ENCODE results near the gene ACSM3.
"Not testable (repeated sequence)": the region's sequence is repeated elsewhere in the genome, so short reads cannot be mapped to it uniquely, and the experiment has no call there.

The ACSM3 gene

GRCh38 chr16:20760346-20760745, 3.5 kb upstream of the ACSM3 start:
- DNase-seq (ENCODE audit: low read depth), result no peak

- DNase-seq (ENCODE audit: low read depth), result no peak
These were observed 2.6 kb upstream of the ACSM3 start for GRCh38 chr16:20761175-20761574.

GRCh38 chr16:20762404-20763123, 1.2 kb upstream of the ACSM3 start:
- DNase-seq (ENCODE audit: low read depth), result no peak

- DNase-seq (ENCODE audit: low read depth), result not testable (repeated sequence)
These were observed 634 bp downstream of the ACSM3 start for GRCh38 chr16:20764448-20764847.

GRCh38 chr16:20765732-20766131, 1.9 kb downstream of the ACSM3 start:
- no peak for DNase-seq (ENCODE audit: low read depth)

GRCh38 chr16:20766294-20766693, 2.5 kb downstream of the ACSM3 start:
- no peak for DNase-seq (ENCODE audit: low read depth)

- no peak for DNase-seq (ENCODE audit: low read depth)
These were observed 3.8 kb downstream of the ACSM3 start for GRCh38 chr16:20767577-20767976.

GRCh38 chr16:20768121-20768520, 4.3 kb downstream of the ACSM3 start:
- no peak for DNase-seq (ENCODE audit: low read depth)

GRCh38 chr16:20768818-20769217, 5.0 kb downstream of the ACSM3 start:
- DNase-seq (ENCODE audit: low read depth), result no peak

- DNase-seq (ENCODE audit: low read depth), result no peak
These were observed 9.9 kb downstream of the ACSM3 start for GRCh38 chr16:20773679-20774078.

- peak; percentile 34 for DNase-seq (ENCODE audit: low read depth)
These were observed 11.0 kb downstream of the ACSM3 start for GRCh38 chr16:20774703-20775362.

- no peak for DNase-seq (ENCODE audit: low read depth)
These were observed 17.9 kb downstream of the ACSM3 start for GRCh38 chr16:20781697-20782096.

GRCh38 chr16:20782470-20782869, 18.7 kb downstream of the ACSM3 start:
- DNase-seq (ENCODE audit: low read depth), result no peak

GRCh38 chr16:20784204-20784603, 20.4 kb downstream of the ACSM3 start:
- DNase-seq (ENCODE audit: low read depth), result no peak

- DNase-seq (ENCODE audit: low read depth), result no peak
These were observed 25.3 kb downstream of the ACSM3 start for GRCh38 chr16:20789130-20789529.

GRCh38 chr16:20791923-20792612, 28.3 kb downstream of the ACSM3 start:
- no peak for DNase-seq (ENCODE audit: low read depth)

- DNase-seq (ENCODE audit: low read depth), result no peak
These were observed 34.5 kb downstream of the ACSM3 start for GRCh38 chr16:20798364-20798763.

GRCh38 chr16:20799599-20799998, 35.8 kb downstream of the ACSM3 start:
- no peak for DNase-seq (ENCODE audit: low read depth)

GRCh38 chr16:20801278-20801677, 37.5 kb downstream of the ACSM3 start:
- no peak for DNase-seq (ENCODE audit: low read depth)

GRCh38 chr16:20803192-20803560, 39.4 kb downstream of the ACSM3 start:
- DNase-seq (ENCODE audit: low read depth), result no peak

- DNase-seq (ENCODE audit: low read depth), result no peak
These were observed 39.9 kb downstream of the ACSM3 start for GRCh38 chr16:20803561-20804214.

GRCh38 chr16:20805684-20806167, 41.9 kb downstream of the ACSM3 start:
- DNase-seq (ENCODE audit: low read depth), result not testable (repeated sequence)
